SK-N-MC (cell line): Measurements from ENCODE around the gene DNAJC12.

ENCODE experiments used
- EZH2 ChIP-seq: fragments of 200-600 bp; sonication (generic); IDR thresholded peaks from one replicate; pipeline ENCODE4 v1.6.1; 2017; ENCODE audit warnings: antibody characterized with exemption
- FOXP2 ChIP-seq: optimal IDR thresholded peaks from 2 replicates; pipeline ENCODE3; 2011; ENCODE audit warnings: mild to moderate bottlenecking, moderate library complexity; ENCODE audit not compliant: insufficient read depth; ENCODE audit errors: extremely low read length, control extremely low read depth
- POLR2AphosphoS5 ChIP-seq: IDR thresholded peaks from 2 replicates; pipeline ENCODE4 v1.6.1; 2012; ENCODE audit warnings: mild to moderate bottlenecking, low read depth, low read length, borderline replicate concordance

- TF ChIP-seq EZH2, result no peak
- TF ChIP-seq POLR2AphosphoS5, result peak; percentile 85
- no peak for TF ChIP-seq FOXP2
Observed at GRCh38 chr10:67884313-67884841, 46.4 kb upstream of the DNAJC12 start, which contains the start of gene SIRT1.
